GM21619 (cell line): ENCODE results near the gene GBA3.

Experiments used
- ATAC-seq: cut with Tn5 transposase; IDR thresholded peaks from one replicate; pipeline ENCODE4 v1.9.1; 2021; ENCODE audit not compliant: unreplicated experiment

The GBA3 gene

DNA sequence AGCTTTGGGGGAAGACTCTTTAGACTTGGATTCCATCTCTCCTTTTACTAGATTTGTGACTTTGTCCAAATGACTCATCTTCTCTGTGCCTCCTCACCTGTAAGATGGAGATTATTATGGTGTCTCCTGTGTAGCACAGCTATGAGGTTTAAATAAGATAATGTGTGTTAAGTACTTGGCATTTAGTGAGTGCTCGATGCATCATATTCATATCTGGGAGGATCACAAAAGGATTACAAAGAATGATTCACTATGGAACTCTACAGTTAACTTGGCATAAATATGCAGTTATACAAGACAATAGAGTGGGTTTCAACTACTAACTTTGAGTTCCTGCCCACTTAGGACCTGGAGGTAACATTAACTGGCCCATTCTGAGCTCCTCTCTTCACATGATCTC lies 2.3 kb downstream of the GBA3 start:
- ATAC-seq, result no peak

- no peak for ATAC-seq
Measured at GRCh38 chr4:22695917-22696316, 3.2 kb downstream of the GBA3 start.

DNA sequence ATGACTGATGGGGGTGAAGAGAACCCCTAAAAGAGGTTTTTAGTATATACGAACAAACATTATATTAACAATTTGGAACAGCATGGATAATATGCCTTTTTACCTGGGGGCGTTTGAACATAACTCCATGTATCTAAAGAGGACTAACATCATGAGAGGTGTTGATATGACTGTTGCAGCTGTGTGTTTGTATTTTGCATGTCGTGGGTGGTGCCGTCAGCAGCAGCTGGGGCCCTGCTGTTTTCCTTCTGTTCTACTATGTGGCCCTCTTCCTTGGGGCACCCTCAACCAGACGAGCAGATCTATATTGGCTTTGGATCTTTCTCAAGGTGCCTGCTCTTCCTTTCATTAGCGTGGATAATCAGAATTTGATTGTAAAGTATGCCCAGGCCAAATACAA lies 11.2 kb downstream of the GBA3 start:
- ATAC-seq, result no peak

- no peak for ATAC-seq
Measured at GRCh38 chr4:22707390-22707789, 14.7 kb downstream of the GBA3 start.

DNA sequence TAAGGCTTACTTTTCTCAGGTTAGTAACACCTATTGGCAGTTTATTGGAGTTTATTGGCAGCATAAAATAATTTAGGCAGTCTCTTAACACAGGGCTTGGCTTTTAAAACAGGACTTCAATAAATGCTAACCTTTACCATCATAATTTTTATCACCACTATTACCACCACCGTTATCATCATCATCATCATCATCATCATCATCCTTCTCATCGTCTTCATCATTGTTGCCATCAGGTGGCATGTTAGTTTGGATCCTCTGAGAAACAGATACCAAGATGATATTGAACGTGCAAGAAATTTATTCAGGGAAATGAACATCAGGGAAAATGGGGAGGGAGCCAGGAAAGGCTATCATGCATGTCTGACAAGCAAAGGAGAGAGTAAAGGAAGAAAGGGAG lies 16.2 kb downstream of the GBA3 start:
- no peak for ATAC-seq

- ATAC-seq, result no peak
Measured at GRCh38 chr4:22712105-22712504, 19.4 kb downstream of the GBA3 start.

GRCh38 chr4:22712529-22712928 lies 19.8 kb downstream of the GBA3 start:
- no peak for ATAC-seq

- ATAC-seq, result no peak
Measured at GRCh38 chr4:22713841-22714240, 21.1 kb downstream of the GBA3 start.

DNA sequence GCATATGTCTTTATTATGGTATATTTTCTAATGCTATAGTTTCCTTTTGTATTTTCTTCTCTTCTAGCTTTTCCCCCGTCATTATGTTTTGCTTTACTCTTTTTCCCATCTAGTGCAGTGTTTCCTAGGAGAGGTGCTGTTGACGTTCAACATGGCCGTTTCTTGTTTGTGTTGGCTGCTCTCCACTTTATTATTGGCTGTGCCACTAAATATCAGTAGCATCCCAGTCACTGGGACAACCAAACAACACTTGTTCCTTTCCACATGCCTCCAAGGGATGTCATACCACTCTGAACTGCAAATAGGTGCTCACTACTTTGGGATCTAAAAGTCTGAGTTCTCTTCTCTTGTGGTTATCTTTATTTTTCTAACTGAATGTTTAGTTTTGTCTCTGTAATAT lies 26.5 kb downstream of the GBA3 start:
- no peak for ATAC-seq

DNA sequence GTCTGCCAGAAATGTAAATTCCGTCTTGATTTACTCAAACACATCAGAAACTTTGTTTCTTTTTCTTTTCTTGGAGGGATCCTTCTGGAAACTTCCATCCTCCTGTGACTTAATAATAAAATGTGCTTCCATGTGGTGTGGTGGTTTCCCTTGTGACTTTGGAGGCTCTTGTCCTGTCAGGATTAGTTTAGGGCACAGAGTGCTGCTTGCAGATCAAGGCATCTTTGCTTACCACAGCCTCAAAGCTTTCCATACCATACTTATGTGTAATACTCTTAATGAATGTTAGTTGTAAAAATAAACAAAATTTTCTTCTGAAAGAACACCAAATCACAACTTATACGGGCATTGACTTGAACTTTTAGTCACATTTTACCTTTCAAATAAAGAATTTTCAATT lies 27.4 kb downstream of the GBA3 start:
- no peak for ATAC-seq

DNA sequence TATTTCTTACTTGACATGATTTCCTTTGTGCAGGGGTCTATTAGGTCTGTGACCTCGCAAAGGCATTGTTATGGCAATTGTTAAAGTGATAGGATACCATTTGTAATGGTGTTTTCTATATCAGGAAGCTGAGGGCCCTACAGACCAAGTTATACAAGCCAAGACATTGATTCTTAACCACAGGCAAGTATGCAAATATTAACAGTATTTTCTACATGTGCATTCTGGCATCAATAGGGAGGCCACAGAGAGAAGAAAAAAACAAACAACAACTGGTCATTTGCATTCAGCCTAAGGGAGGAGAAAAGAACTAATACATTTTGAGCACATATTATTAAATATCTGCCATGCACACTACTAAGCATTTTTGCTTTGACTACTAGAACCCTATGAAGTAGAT lies 28.5 kb downstream of the GBA3 start:
- ATAC-seq, result no peak

- ATAC-seq, result no peak
Measured at GRCh38 chr4:22730021-22730420, 37.3 kb downstream of the GBA3 start.

DNA sequence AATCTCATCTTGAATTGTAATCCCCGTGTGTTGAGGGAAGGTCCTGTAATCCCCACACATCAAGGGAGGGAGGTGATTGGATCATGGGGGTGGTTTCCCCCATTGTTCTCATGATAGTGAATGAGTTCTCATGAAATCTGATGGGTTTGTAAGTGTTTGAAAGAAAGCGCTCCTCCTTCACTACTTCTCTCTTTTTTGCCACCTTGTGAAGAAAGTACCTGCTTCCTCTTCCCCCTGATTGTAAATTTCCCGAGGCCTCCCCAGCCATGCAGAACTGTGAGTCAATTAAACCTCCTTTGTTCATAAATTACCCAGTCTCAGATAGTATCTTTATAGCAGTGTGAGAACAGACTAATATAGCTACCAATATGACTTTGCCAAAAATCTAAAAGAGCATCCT lies 41.1 kb downstream of the GBA3 start:
- no peak for ATAC-seq

- no peak for ATAC-seq
Measured at GRCh38 chr4:22736912-22737311, 44.2 kb downstream of the GBA3 start.

- no peak for ATAC-seq
Measured at GRCh38 chr4:22739968-22740367, 47.2 kb downstream of the GBA3 start.

GRCh38 chr4:22741744-22742143 lies 49.0 kb downstream of the GBA3 start:
- no peak for ATAC-seq

DNA sequence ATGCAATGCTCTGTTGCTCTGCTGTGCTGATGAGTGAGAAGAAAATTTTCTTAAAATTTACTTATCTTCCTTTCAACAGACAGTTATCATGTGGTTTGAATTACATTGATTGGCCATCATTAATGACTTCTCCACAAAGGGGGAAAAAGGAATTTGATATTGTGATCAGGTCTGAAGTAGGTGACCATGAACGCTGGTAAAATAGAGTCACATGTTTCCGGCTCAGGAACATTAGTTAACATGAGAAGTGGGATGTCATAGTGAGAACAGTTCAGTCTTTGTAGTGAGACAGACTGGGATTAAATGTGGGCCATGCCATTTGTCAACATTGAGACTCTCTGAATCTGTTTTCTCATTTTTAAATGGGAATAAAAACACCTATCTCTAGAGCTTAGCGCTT lies 50.6 kb downstream of the GBA3 start:
- ATAC-seq, result no peak

- ATAC-seq, result no peak
Measured at GRCh38 chr4:22744478-22745062, 51.8 kb downstream of the GBA3 start.

GRCh38 chr4:22745234-22745633 lies 52.5 kb downstream of the GBA3 start:
- no peak for ATAC-seq

- ATAC-seq, result no peak
Measured at GRCh38 chr4:22754116-22754515, 61.4 kb downstream of the GBA3 start.

- ATAC-seq, result no peak
Measured at GRCh38 chr4:22762548-22762947, 69.8 kb downstream of the GBA3 start.

DNA sequence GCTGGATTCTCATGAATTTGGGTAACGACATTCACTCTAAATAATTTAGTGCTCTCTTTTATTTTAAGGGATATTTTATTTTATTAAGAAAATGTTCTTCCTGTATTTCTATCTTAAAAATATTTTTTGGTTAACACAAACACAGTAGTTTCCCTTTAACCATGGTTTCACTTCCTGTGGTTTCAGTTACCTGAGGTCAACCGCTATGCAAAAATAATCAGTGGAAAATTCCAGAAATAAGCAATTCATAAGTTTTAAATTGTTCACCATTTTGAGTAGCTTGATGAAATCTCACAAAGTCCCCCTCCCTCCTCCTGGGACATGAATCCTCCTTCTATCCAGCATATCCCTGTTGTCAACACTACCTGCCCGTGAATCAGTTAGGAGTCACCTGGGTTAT lies 71.4 kb downstream of the GBA3 start:
- no peak for ATAC-seq

DNA sequence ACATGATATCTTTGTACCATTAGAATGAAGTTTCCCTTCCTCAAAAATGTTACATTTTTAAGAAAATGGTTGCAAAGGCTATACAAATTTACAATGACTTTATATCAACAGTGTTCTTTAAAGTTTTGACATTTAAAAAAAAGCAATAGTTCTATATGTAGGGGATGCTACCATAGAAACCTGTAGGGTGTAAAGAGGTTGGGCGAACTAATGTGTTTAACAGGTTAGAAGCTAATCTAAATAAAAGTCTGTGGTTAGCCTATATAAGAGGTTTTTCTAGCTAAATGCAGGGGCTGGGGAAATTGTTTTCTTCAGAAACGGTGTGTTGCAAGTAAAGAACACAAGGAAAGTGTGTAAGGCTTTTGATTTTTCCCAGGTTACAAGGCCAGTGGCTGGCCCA lies 73.3 kb downstream of the GBA3 start:
- ATAC-seq, result no peak
